Activated CD4-positive, alpha-beta memory T cell treated with anti-CD3 and anti-CD28 coated beads, Interleukin-2, amount 10 ng/mL, durations not matched to agents 7 days and 5 days (primary cell): Measurements from ENCODE around the gene OR6C68. TPM values are rescaled to one million over a fixed set of nuclear protein-coding genes. Genes with fewer than 3 reads are reported as not detected.

Source experiments
- CTCF ChIA-PET: fragments of 350-600 bp; sonication (Branson Sonifier 250); formaldehyde crosslinking; loops from one replicate; lab custom pipeline; 2021; ENCODE audit warnings: antibody characterized with exemption, inconsistent platforms; lab: Charles Lee
- POLR2A ChIA-PET: fragments of 350-600 bp; sonication (Branson Sonifier 250); formaldehyde crosslinking; loops from one replicate; lab custom pipeline; 2021; ENCODE audit warnings: antibody characterized with exemption; lab: Charles Lee
- DNase-seq: peaks from one replicate; pipeline ENCODE4 v3.0.0-alpha.2; 2020
- H3K27ac Mint-ChIP-seq: one replicate; pipeline ENCODE4 v1.8.0; 2021; ENCODE audit warnings: mild to moderate bottlenecking, mixed read lengths
- H3K27me3 Mint-ChIP-seq: one replicate; pipeline ENCODE4 v1.8.0; 2021; ENCODE audit warnings: mixed read lengths
- H3K36me3 Mint-ChIP-seq: one replicate; pipeline ENCODE4 v1.8.0; 2021; ENCODE audit warnings: low read depth, mixed read lengths
- H3K4me1 Mint-ChIP-seq: one replicate; pipeline ENCODE4 v1.8.0; 2021; ENCODE audit warnings: mixed read lengths
- H3K4me3 Mint-ChIP-seq: one replicate; pipeline ENCODE4 v1.8.0; 2021; ENCODE audit warnings: mild to moderate bottlenecking, mixed read lengths
- H3K9me3 Mint-ChIP-seq: one replicate; pipeline ENCODE4 v1.8.0; 2021; ENCODE audit warnings: mixed read lengths
- total RNA-seq, 2 experiments: library from RNA; stranded (reverse); gene quantifications; one replicate each; pipeline ENCODE4 v1.2.3, GENCODE V29; 2021

OR6C68 gene
- total RNA-seq, 2 experiments from 2014 or later, result not detected

DNA sequence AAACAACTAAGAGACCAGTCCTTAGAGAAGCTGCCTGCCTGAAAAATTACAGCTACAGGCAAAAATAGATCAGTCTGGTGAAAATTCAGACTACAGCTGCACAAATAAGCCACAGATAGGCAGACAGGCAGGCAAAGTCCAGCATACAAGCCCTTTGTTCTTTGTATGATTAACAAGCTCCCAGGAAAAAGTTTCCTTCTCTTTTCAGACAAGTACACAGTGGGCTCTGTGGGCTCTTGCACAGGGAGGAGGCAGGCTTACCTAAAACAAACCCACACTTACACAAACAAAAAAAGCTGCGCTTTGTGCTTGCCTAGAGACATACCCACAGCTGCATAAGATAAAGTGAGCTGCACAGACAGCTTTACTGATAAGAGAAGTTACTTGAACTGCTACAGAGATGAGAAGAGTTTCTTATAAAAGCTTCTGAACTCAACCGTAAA, 7.7 kb downstream of the OR6C68 start:
- ChIA-PET POLR2A (no interaction called here), CTCF (no interaction called here)
- H3K27ac Mint-ChIP-seq, result no peak overlapping the region
- no peak for DNase-seq
- no peak overlapping the region for H3K4me3 Mint-ChIP-seq
- H3K27me3 Mint-ChIP-seq, result peaks cover 7% of the 10 kb centered on the region
- H3K9me3 Mint-ChIP-seq, result no peaks in the 10 kb centered on the region
- H3K4me1 Mint-ChIP-seq, result no peaks in the 10 kb centered on the region
- no peaks in the 10 kb centered on the region for H3K36me3 Mint-ChIP-seq

DNA sequence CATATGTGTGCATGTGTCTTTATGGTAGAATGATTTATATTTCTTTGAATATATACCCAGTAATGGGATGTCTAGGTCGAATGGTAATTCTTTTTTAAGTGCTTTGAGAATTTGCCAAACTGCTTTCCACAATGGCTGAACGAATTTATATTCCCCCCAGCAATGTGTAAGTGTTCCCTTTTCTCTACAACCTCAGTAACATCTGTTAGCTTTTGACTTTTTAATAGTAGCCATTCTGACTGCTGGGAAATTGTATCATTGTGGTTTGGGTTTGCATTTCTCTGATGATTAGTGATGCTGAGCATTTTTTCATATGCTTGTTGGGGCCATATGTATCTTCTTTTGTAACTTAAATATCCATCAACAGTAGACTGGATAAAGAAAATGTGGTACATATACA, 9.4 kb downstream of the OR6C68 start:
- H3K4me3 Mint-ChIP-seq, result no peak overlapping the region
- POLR2A ChIA-PET, result no interaction called here
- H3K9me3 Mint-ChIP-seq, result no peaks in the 10 kb centered on the region

DNA sequence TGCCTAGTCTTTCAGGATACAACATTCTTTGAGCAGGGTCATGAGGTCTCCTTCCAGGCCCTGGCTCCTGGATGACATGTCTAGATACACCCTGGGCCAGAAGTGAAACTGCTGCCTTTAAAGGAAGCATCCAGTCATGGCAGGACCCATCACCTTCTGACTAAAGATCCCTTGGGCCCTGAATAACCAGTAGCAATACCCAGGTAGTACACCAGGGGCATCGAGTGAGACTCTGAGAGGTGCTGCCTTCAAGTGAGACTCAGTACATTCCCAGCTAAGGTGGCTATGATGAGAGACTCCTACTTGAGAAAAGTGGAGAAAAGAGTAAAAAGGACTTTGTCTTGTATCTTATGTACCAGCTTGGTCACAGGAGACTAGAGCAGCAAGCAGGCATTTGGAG, 23.5 kb downstream of the OR6C68 start:
- CTCF ChIA-PET, result no interaction called here
- no peak for DNase-seq
- Mint-ChIP-seq H3K27me3 (peaks cover 1% of the 10 kb centered on the region), H3K4me1 (no peaks in the 10 kb centered on the region), H3K27ac (no peak overlapping the region), H3K36me3 (no peaks in the 10 kb centered on the region), H3K4me3 (no peak overlapping the region), H3K9me3 (peaks cover 2% of the 10 kb centered on the region)
- POLR2A ChIA-PET, result no interaction called here

More for the DNA sequence above, 9.4 kb downstream of the OR6C68 start:
- no peak for DNase-seq
- CTCF ChIA-PET, result no interaction called here
- H3K36me3 Mint-ChIP-seq, result no peaks in the 10 kb centered on the region
- H3K27ac Mint-ChIP-seq, result no peak overlapping the region
- peaks cover 4% of the 10 kb centered on the region for H3K27me3 Mint-ChIP-seq
- no peaks in the 10 kb centered on the region for H3K4me1 Mint-ChIP-seq

DNA sequence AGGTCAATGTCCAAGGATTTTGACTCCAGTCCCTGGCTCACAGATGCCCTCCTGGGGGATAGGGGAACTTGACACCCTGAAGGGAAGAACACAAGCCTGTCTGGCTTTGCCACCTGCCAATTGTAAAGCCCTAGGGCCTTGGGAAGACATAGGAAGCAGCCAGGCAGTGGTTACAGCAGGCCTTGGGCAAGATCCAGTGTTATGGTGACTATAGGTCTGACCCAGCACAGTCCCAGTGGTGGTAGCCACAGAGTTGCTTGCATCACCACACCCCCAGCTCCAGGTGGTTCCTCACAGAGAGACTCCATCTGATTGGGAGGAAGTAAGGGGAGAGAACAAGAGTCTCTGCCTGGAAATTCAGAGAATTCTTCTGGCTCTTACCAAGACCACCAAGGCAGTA, 24.2 kb downstream of the OR6C68 start:
- H3K4me3 Mint-ChIP-seq, result no peak overlapping the region
- H3K27me3 Mint-ChIP-seq, result peaks cover 1% of the 10 kb centered on the region
- DNase-seq, result no peak
- peaks cover 2% of the 10 kb centered on the region for H3K9me3 Mint-ChIP-seq
- ChIA-PET POLR2A (no interaction called here), CTCF (no interaction called here)
- no peak overlapping the region for H3K27ac Mint-ChIP-seq
- no peaks in the 10 kb centered on the region for H3K4me1 Mint-ChIP-seq
- no peaks in the 10 kb centered on the region for H3K36me3 Mint-ChIP-seq

Other genes with a start within 250 kb of the OR6C68 start
- gene OR6C74, start 247.8 kb upstream of the OR6C68 start, total RNA-seq, result not detected
- not detected for gene OR6C6, start 195.8 kb upstream of the OR6C68 start, total RNA-seq
- not detected for gene OR6C1, start 178.0 kb upstream of the OR6C68 start, total RNA-seq
- gene OR6C3, start 161.6 kb upstream of the OR6C68 start, total RNA-seq, result not detected
- gene OR6C75, start 129.4 kb upstream of the OR6C68 start, total RNA-seq, result not detected
- gene OR6C65, start 91.8 kb upstream of the OR6C68 start, total RNA-seq, result not detected
- gene OR6C76, start 66.1 kb upstream of the OR6C68 start, total RNA-seq, result not detected
- gene OR6C2, start 48.3 kb upstream of the OR6C68 start, total RNA-seq, result not detected
- under 1 TPM in 1 of 2 experiments, not detected in 1; 0.25 TPM for gene OR6C70, start 22.2 kb upstream of the OR6C68 start, total RNA-seq
- not detected for gene OR6C4, start 57.2 kb downstream of the OR6C68 start, total RNA-seq
- gene OR2AP1, start 80.1 kb downstream of the OR6C68 start, total RNA-seq, result not detected
- gene OR10P1, start 144.5 kb downstream of the OR6C68 start, total RNA-seq, result not detected
- 1 to 10 TPM; 1.9 to 2.0 TPM for gene ITGA7, start 215.5 kb downstream of the OR6C68 start, total RNA-seq
- 100 to 1,000 TPM; 156 to 162 TPM for gene BLOC1S1, start 223.7 kb downstream of the OR6C68 start, total RNA-seq
- gene RDH5, start 228.0 kb downstream of the OR6C68 start, total RNA-seq, result 10 to 100 TPM in 1 of 2 experiments, 1 to 10 TPM in 1; 9.5 to 10.5 TPM
- gene CD63, start 236.6 kb downstream of the OR6C68 start, total RNA-seq, result 100 to 1,000 TPM; 177 to 185 TPM